SKM-1 (cell line): Measurements from ENCODE around the gene WDR37.

Experiments
- DNase-seq: peaks from one replicate; lab custom pipeline; 2025; ENCODE audit not compliant: unreplicated experiment; lab: John Stamatoyannopoulos, UW

Gene WDR37

GRCh38 chr10:1122349-1122748 is 66.2 kb downstream of the WDR37 start:
- DNase-seq: no peak

GRCh38 chr10:1123198-1123597 is 67.0 kb downstream of the WDR37 start:
- DNase-seq: no peak

- no peak for DNase-seq
Measured at GRCh38 chr10:1123972-1124371, 67.8 kb downstream of the WDR37 start.

- DNase-seq: no peak
Measured at GRCh38 chr10:1124796-1125195, 68.6 kb downstream of the WDR37 start.

- DNase-seq: no peak
Measured at GRCh38 chr10:1126461-1126860, 70.3 kb downstream of the WDR37 start.

GRCh38 chr10:1127629-1128028 is 71.4 kb downstream of the WDR37 start:
- no peak for DNase-seq

GRCh38 chr10:1128115-1128514 is 71.9 kb downstream of the WDR37 start:
- DNase-seq: no peak

- DNase-seq: no peak
Measured at GRCh38 chr10:1128649-1129048, 72.5 kb downstream of the WDR37 start.

GRCh38 chr10:1130226-1130625 is 74.0 kb downstream of the WDR37 start:
- DNase-seq: no peak

- DNase-seq: no peak
Measured at GRCh38 chr10:1130995-1131790, 75.0 kb downstream of the WDR37 start.

- no peak for DNase-seq
Measured at GRCh38 chr10:1132584-1132983, 76.4 kb downstream of the WDR37 start.

GRCh38 chr10:1133495-1134045 is 77.4 kb downstream of the WDR37 start:
- DNase-seq: no peak

- DNase-seq: no peak
Measured at GRCh38 chr10:1134156-1134555, 78.0 kb downstream of the WDR37 start.

- no peak for DNase-seq
Measured at GRCh38 chr10:1136268-1136667, 80.1 kb downstream of the WDR37 start.

- no peak for DNase-seq
Measured at GRCh38 chr10:1137499-1138163, 81.4 kb downstream of the WDR37 start.

- DNase-seq: no peak
Measured at GRCh38 chr10:1138529-1138928, 82.3 kb downstream of the WDR37 start.

- DNase-seq: no peak
Measured at GRCh38 chr10:1141261-1141660, 85.1 kb downstream of the WDR37 start.

- no peak for DNase-seq
Measured at GRCh38 chr10:1141701-1142100, 85.5 kb downstream of the WDR37 start.

- no peak for DNase-seq
Measured at GRCh38 chr10:1142596-1142995, 86.4 kb downstream of the WDR37 start.

GRCh38 chr10:1147810-1148209 is 91.6 kb downstream of the WDR37 start:
- no peak for DNase-seq

GRCh38 chr10:1148855-1149605 is 92.8 kb downstream of the WDR37 start:
- DNase-seq: no peak
